ENCODE data around the gene SNCB.

DNA sequence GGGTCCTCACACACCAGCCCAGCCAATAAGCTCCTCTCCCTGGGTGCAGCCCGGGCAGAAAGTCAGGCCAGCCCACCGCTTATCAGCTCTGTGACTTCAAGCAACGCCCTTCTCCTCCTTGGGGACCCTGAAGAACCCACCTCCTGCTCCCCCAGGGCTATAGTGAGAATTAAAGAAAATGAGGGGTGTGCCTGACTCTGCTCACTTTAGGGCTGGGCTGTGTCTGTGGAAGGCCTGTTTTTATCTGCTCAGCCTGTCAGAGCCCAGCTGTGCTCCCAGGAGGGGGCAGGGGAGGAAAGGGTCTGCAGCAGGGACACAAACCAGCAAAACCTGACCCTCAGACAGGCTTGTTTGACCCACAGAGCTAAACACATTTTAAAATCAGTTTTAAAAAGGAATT, 24.3 kb downstream of the SNCB start:
- TF ChIP-seq, protein P1, sequence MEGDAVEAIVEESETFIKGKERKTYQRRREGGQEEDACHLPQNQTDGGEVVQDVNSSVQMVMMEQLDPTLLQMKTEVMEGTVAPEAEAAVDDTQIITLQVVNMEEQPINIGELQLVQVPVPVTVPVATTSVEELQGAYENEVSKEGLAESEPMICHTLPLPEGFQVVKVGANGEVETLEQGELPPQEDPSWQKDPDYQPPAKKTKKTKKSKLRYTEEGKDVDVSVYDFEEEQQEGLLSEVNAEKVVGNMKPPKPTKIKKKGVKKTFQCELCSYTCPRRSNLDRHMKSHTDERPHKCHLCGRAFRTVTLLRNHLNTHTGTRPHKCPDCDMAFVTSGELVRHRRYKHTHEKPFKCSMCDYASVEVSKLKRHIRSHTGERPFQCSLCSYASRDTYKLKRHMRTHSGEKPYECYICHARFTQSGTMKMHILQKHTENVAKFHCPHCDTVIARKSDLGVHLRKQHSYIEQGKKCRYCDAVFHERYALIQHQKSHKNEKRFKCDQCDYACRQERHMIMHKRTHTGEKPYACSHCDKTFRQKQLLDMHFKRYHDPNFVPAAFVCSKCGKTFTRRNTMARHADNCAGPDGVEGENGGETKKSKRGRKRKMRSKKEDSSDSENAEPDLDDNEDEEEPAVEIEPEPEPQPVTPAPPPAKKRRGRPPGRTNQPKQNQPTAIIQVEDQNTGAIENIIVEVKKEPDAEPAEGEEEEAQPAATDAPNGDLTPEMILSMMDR (IDR thresholded peaks at IDR 0.05) = no peak
- no peak for TF ChIP-seq POLR2A (IDR thresholded peaks at IDR 0.05)
